ENCODE measurements around the gene LDLR.
"Not testable (repeated sequence)": the region's sequence is repeated elsewhere in the genome, so short reads cannot be mapped to it uniquely, and the experiment has no call there.

LDLR gene

GRCh38 chr19:11102944-11103343 is 13.7 kb downstream of the LDLR start:
- in situ Hi-C loops (cut with HindIII; ENCODE audit: low sequenced_read_pairs) = no loop called here

- in situ Hi-C loops (cut with HindIII; ENCODE audit: low sequenced_read_pairs) = not testable (repeated sequence)
These were observed 14.4 kb downstream of the LDLR start for GRCh38 chr19:11103667-11104066.

- in situ Hi-C loops (cut with HindIII; ENCODE audit: low sequenced_read_pairs) = no loop called here
These were observed 15.9 kb downstream of the LDLR start for GRCh38 chr19:11105014-11105636.

GRCh38 chr19:11106477-11106876 is 17.2 kb downstream of the LDLR start:
- in situ Hi-C loops (cut with HindIII; ENCODE audit: low sequenced_read_pairs) = no loop called here

GRCh38 chr19:11108746-11109145 is 19.5 kb downstream of the LDLR start:
- in situ Hi-C loops (cut with HindIII; ENCODE audit: low sequenced_read_pairs) = no loop called here

GRCh38 chr19:11111117-11111770 is 22.0 kb downstream of the LDLR start:
- in situ Hi-C loops (cut with HindIII; ENCODE audit: low sequenced_read_pairs) = no loop called here

DNA sequence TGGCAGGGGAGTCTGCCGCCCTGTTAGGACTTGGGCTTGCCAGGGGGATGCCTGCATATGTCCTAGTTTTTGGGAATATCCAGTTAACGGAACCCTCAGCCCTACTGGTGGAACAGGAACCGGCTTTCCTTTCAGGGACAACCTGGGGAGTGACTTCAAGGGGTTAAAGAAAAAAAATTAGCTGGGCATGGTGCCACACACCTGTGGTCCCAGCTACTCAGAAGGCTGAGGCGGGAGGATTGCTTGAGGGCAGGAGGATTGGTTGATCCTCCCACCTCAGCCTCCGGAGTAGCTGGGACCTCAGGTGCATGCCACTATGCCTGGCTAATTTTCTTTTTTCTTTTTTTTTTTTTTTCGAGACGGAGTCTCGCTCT is 22.5 kb downstream of the LDLR start:
- in situ Hi-C loops (cut with HindIII; ENCODE audit: low sequenced_read_pairs) = no loop called here

DNA sequence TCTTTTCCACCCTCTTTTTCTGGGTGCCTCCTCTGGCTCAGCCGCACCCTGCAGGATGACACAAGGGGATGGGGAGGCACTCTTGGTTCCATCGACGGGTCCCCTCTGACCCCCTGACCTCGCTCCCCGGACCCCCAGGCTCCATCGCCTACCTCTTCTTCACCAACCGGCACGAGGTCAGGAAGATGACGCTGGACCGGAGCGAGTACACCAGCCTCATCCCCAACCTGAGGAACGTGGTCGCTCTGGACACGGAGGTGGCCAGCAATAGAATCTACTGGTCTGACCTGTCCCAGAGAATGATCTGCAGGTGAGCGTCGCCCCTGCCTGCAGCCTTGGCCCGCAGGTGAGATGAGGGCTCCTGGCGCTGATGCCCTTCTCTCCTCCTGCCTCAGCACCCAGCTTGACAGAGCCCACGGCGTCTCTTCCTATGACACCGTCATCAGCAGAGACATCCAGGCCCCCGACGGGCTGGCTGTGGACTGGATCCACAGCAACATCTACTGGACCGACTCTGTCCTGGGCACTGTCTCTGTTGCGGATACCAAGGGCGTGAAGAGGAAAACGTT is 24.0 kb downstream of the LDLR start:
- in situ Hi-C loops (cut with HindIII; ENCODE audit: low sequenced_read_pairs) = no loop called here

DNA sequence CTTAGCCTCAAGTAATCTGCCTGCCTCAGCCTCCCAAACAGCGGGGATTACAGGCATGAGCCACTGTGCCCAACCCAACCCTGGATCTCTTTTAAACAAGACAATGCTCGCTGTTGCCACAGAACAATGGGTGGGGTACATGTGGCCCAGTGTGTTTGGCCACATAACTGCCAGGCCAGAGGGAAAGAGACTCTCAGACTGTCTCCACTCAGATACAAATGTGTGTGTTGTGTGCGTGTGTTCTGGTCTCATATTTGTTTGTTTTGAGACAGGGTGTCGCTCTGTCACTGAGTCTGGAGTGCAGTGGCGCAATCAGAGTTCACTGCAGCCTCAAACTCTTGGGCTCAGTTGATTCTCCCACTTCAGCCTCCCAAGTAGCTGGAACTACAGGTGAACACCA is 25.8 kb downstream of the LDLR start:
- in situ Hi-C loops (cut with HindIII; ENCODE audit: low sequenced_read_pairs) = no loop called here

DNA sequence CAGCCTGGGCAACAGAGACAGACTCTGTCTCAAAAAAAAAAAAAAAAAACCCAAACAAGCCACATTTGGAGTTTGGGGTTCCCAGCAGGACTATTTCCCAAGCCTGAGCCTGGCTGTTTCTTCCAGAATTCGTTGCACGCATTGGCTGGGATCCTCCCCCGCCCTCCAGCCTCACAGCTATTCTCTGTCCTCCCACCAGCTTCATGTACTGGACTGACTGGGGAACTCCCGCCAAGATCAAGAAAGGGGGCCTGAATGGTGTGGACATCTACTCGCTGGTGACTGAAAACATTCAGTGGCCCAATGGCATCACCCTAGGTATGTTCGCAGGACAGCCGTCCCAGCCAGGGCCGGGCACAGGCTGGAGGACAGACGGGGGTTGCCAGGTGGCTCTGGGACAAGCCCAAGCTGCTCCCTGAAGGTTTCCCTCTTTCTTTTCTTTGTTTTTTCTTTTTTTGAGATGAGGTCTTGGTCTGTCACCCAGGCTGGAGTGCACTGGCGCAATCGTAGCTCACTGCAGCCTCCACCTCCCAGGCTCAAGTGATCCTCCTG is 26.7 kb downstream of the LDLR start:
- in situ Hi-C loops (cut with HindIII; ENCODE audit: low sequenced_read_pairs) = no loop called here

DNA sequence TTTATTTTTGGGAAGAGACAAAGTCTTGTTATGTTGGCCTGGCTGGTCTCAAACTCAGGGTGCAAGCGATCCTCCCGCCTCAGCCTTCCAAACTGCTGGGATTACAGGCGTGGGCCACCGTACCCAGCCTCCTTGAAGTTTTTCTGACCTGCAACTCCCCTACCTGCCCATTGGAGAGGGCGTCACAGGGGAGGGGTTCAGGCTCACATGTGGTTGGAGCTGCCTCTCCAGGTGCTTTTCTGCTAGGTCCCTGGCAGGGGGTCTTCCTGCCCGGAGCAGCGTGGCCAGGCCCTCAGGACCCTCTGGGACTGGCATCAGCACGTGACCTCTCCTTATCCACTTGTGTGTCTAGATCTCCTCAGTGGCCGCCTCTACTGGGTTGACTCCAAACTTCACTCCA is 27.2 kb downstream of the LDLR start:
- in situ Hi-C loops (cut with HindIII; ENCODE audit: low sequenced_read_pairs) = no loop called here

DNA sequence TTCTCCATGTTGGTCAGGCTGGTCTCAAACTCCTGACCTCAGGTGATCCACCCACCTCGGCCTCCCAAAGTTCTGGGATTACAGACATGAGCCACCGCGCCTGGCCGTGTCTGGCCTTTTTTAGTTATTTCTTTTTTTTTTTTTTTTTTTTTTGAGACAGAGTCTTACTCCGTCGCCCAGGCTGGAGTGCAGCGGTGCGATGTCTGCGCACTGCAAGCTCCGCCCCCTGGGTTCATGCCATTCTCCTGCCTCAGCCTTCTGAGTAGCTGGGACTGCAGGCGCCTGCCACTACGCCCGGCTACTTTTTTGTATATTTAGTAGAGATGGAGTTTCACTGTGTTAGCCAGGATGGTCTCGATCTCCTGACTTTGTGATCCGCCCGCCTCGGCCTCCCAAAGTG is 32.7 kb downstream of the LDLR start:
- in situ Hi-C loops (cut with HindIII; ENCODE audit: low sequenced_read_pairs) = not testable (repeated sequence)

DNA sequence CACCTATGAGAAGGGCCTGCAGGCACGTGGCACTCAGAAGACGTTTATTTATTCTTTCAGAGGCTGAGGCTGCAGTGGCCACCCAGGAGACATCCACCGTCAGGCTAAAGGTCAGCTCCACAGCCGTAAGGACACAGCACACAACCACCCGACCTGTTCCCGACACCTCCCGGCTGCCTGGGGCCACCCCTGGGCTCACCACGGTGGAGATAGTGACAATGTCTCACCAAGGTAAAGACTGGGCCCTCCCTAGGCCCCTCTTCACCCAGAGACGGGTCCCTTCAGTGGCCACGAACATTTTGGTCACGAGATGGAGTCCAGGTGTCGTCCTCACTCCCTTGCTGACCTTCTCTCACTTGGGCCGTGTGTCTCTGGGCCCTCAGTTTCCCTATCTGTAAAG is 33.9 kb downstream of the LDLR start:
- in situ Hi-C loops (cut with HindIII; ENCODE audit: low sequenced_read_pairs) = no loop called here

GRCh38 chr19:11124157-11124556 is 34.9 kb downstream of the LDLR start:
- in situ Hi-C loops (cut with HindIII; ENCODE audit: low sequenced_read_pairs) = not testable (repeated sequence)

GRCh38 chr19:11125994-11126685 is 36.9 kb downstream of the LDLR start:
- in situ Hi-C loops (cut with HindIII; ENCODE audit: low sequenced_read_pairs) = no loop called here

DNA sequence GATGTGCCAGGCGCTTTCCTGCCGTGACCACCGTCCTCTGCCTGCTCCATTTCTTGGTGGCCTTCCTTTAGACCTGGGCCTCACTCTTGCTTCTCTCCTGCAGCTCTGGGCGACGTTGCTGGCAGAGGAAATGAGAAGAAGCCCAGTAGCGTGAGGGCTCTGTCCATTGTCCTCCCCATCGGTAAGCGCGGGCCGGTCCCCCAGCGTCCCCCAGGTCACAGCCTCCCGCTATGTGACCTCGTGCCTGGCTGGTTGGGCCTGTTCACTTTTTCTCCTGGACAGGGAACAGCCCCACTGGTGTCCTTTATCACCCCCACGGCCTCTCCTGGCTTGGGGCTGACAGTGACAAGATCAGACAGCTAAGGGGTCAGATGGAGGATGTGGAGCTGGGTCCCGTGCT is 38.6 kb downstream of the LDLR start:
- in situ Hi-C loops (cut with HindIII; ENCODE audit: low sequenced_read_pairs) = no loop called here

GRCh38 chr19:11130824-11131455 is 41.7 kb downstream of the LDLR start:
- in situ Hi-C loops (cut with HindIII; ENCODE audit: low sequenced_read_pairs) = no loop called here

GRCh38 chr19:11131471-11131870 is 42.2 kb downstream of the LDLR start:
- in situ Hi-C loops (cut with HindIII; ENCODE audit: low sequenced_read_pairs) = no loop called here

- in situ Hi-C loops (cut with HindIII; ENCODE audit: low sequenced_read_pairs) = no loop called here
These were observed 47.3 kb downstream of the LDLR start for GRCh38 chr19:11136400-11137101.

DNA sequence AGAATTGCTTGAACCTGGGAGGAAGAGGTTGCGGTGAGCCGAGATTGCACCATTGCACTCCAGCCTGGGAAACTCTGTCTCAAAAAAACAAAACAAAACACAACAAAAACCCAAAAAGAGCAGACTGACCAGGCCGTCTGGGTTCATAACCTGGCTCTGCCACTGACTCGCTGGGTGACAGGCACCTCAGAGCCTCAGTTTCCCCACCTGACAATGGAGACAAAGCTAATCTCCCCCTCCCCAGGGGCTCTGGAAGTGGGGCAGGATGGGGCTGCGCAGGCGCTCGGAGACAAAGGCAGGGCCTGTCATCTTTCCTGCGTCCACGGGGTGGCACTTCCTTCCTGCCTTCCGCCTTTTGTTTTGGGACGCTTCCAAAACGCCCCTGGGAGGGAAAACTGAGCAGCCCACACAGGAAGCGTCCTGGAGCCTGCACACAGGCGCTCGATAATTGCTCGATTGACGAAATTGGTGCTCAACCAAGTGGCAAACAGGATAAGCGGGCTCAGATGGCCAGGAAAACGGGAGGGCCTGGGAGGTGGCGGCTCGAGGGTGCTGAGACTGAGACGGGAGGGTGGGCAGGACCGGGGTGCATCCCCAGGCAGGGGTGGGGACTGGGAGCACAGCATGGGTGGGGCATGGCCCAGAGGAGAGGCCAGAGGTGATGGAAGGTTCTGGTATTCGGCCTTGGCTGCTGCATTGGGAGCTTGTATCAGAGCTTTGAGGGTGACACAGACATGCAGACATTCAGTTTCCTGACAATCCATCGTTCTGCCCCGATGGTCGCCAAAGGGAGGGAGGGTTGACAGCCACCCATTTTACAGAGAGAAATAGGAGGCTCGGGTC is 48.5 kb downstream of the LDLR start:
- in situ Hi-C loops (cut with HindIII; ENCODE audit: low sequenced_read_pairs) = no loop called here

Measured in endothelial cell of hepatic sinusoid (primary cell).